HFF-Myc (cell line): Measurements from ENCODE around the gene RAP1B.

Source experiments
- DNase-seq: peaks from one replicate; pipeline ENCODE4 v3.0.0-alpha.2; 2011; ENCODE audit warnings: low read depth; ENCODE audit errors: extremely low read depth
- H3K4me3 ChIP-seq: replicated peaks from 2 replicates; pipeline ENCODE4 v1.5.1; 2011; ENCODE audit warnings: low read depth, mild to moderate bottlenecking, control low read depth, low read length
- CTCF ChIP-seq: IDR thresholded peaks from 2 replicates; pipeline ENCODE4 v1.5.1; 2012; ENCODE audit warnings: mild to moderate bottlenecking, low read depth, low read length, control low read depth; ENCODE audit errors: missing control alignments

Gene RAP1B

GRCh38 chr12:68621472-68622081 lies 10.9 kb downstream of the RAP1B start:
- no peak for TF ChIP-seq CTCF
- no peak for DNase-seq
- H3K4me3 ChIP-seq: no peak overlapping the region

GRCh38 chr12:68622250-68622649 lies 11.6 kb downstream of the RAP1B start:
- DNase-seq: no peak
- H3K4me3 ChIP-seq: no peak overlapping the region
- no peak for TF ChIP-seq CTCF

- no peak overlapping the region for H3K4me3 ChIP-seq
- no peak for TF ChIP-seq CTCF
- no peak for DNase-seq
Observed at GRCh38 chr12:68623059-68623458, 12.4 kb downstream of the RAP1B start.

- DNase-seq: no peak
- no peak for TF ChIP-seq CTCF
- no peak overlapping the region for H3K4me3 ChIP-seq
Observed at GRCh38 chr12:68623984-68624383, 13.3 kb downstream of the RAP1B start.

- no peak overlapping the region for H3K4me3 ChIP-seq
- no peak for TF ChIP-seq CTCF
- no peak for DNase-seq
Observed at GRCh38 chr12:68624933-68625332, 14.2 kb downstream of the RAP1B start.

GRCh38 chr12:68627673-68628319 lies 17.1 kb downstream of the RAP1B start:
- H3K4me3 ChIP-seq: no peak overlapping the region
- no peak for TF ChIP-seq CTCF
- no peak for DNase-seq
